Iris pigment epithelial cell (primary cell): ENCODE data around the gene TRMT112.
A peak's percentile ranks its signal among the peaks of the same experiment; 100 is the strongest.
"Not testable (repeated sequence)": the region's sequence is repeated elsewhere in the genome, so short reads cannot be mapped to it uniquely, and the experiment has no call there.

Source experiments
- DNase-seq: peaks from one replicate; pipeline ENCODE4 v3.0.0-alpha.2; 2011; ENCODE audit warnings: low read depth

Gene TRMT112

GRCh38 chr11:64312947-64313346, 4.4 kb downstream of the TRMT112 start:
- DNase-seq: no peak

- not testable (repeated sequence) for DNase-seq
These were observed 9.6 kb downstream of the TRMT112 start for GRCh38 chr11:64307795-64308194.

GRCh38 chr11:64306876-64307622, 10.3 kb downstream of the TRMT112 start:
- DNase-seq: no peak

- DNase-seq: no peak
These were observed 10.8 kb downstream of the TRMT112 start for GRCh38 chr11:64306563-64306875.

GRCh38 chr11:64305691-64306562, 11.4 kb downstream of the TRMT112 start:
- DNase-seq: no peak

- peak; percentile 97 for DNase-seq
These were observed 12.2 kb downstream of the TRMT112 start, which contains the start of gene ESRRA for GRCh38 chr11:64305075-64305690. Gene ESRRA, plus strand, starts transcription at chr11:64305524. Its CDS starts 1,656 bp downstream, at chr11:64307180.

GRCh38 chr11:64304316-64305072, 12.9 kb downstream of the TRMT112 start:
- DNase-seq: peak; percentile 86

- DNase-seq: no peak
These were observed 13.4 kb downstream of the TRMT112 start for GRCh38 chr11:64304032-64304315.

GRCh38 chr11:64303109-64304031, 14.0 kb downstream of the TRMT112 start:
- DNase-seq: no peak

- DNase-seq: no peak
These were observed 17.3 kb downstream of the TRMT112 start, which contains the start of gene CATSPERZ for GRCh38 chr11:64299847-64300648. Gene CATSPERZ, plus strand, starts transcription at chr11:64300358. Its CDS starts 53 bp downstream, at chr11:64300411.

- DNase-seq: no peak
These were observed 18.2 kb downstream of the TRMT112 start for GRCh38 chr11:64298966-64299846.

- no peak for DNase-seq
These were observed 19.5 kb downstream of the TRMT112 start for GRCh38 chr11:64297699-64298358.

GRCh38 chr11:64296830-64297698, 20.3 kb downstream of the TRMT112 start:
- DNase-seq: no peak

GRCh38 chr11:64296236-64296635, 21.1 kb downstream of the TRMT112 start:
- no peak for DNase-seq

- DNase-seq: no peak
These were observed 21.6 kb downstream of the TRMT112 start for GRCh38 chr11:64295760-64296159.

- DNase-seq: peak; percentile 38
These were observed 22.6 kb downstream of the TRMT112 start for GRCh38 chr11:64294774-64295173.

GRCh38 chr11:64292460-64293254, 24.7 kb downstream of the TRMT112 start:
- DNase-seq: no peak
